ENCODE measurements around the gene CCBE1.

CCBE1 gene

DNA sequence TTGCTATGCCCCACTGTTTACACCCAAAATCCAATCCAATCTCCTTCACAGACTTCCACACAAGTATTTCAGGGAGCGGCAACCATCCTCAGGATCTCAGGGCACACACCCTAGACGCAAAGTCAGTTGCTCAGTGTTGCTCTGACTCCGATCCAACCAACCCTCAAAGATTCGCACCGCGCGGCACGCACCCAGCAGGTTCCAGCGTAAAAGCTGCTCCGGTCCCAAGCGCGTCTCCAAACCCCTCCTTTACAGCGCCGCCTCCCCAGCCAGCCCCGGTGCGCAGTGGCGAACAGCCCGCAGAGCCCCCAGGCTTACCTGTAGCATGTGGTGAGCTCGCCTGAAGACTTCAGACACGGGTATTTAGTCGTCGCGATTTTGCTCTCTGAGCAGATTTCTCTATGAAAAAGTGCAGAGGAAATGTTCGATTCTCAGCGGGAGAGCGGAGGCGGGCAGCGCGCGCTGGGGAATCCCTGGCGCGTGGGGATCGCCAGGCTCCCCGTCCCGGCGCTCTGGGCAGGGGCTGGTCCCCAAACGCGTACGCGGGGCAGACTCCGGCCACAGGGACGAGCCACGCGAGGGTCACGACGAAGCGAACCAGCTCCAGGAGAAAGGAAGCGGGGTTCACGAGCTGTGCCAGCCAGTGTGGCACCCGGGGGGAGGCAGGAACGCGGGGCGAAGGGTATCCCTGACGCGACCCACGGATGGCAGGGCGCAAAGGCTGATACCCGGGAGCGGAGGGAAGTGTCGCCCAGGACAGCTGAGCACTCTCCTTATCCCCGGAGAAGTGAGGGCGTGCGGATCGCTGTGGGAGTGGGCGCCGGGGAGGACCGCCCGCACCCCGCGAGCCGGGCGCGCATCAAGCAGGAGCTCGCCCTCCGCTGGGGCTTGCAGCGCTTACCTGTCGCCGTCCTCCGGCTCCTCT is 650 bp downstream of the CCBE1 start:
- TF ChIP-seq, protein P1, sequence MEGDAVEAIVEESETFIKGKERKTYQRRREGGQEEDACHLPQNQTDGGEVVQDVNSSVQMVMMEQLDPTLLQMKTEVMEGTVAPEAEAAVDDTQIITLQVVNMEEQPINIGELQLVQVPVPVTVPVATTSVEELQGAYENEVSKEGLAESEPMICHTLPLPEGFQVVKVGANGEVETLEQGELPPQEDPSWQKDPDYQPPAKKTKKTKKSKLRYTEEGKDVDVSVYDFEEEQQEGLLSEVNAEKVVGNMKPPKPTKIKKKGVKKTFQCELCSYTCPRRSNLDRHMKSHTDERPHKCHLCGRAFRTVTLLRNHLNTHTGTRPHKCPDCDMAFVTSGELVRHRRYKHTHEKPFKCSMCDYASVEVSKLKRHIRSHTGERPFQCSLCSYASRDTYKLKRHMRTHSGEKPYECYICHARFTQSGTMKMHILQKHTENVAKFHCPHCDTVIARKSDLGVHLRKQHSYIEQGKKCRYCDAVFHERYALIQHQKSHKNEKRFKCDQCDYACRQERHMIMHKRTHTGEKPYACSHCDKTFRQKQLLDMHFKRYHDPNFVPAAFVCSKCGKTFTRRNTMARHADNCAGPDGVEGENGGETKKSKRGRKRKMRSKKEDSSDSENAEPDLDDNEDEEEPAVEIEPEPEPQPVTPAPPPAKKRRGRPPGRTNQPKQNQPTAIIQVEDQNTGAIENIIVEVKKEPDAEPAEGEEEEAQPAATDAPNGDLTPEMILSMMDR (IDR thresholded peaks at IDR 0.05; ENCODE audit: insufficient read depth, low read depth, low read length, missing control alignments): no peak
- no peak overlapping the region for H3K4me3 ChIP-seq (ENCODE audit: low read depth, low read length)
- no peak for DNase-seq (ENCODE audit: low read depth)

DNA sequence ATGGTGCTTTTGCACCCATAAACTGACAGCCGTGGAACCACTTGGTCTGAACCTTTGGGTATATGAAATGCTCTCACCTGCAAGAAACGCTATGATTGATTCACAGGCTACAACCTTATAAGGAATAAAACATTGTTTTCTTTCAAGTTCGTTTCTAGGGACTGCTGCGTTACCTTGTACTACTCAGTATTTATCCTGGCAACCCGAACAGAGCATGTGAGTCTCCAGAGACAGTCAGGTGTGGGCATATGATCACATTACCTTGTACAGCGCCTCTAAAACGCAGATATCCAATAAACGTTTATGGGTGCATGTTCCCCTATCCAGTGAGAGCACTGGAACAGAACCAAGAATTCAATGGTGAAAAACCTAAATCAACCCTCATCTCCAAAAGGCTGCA is 1.7 kb downstream of the CCBE1 start:
- TF ChIP-seq, protein P1 (IDR thresholded peaks at IDR 0.05; ENCODE audit: insufficient read depth, low read depth, low read length, missing control alignments): no peak
- H3K4me3 ChIP-seq (ENCODE audit: low read depth, low read length): no peak overlapping the region
- DNase-seq (ENCODE audit: low read depth): no peak

DNA sequence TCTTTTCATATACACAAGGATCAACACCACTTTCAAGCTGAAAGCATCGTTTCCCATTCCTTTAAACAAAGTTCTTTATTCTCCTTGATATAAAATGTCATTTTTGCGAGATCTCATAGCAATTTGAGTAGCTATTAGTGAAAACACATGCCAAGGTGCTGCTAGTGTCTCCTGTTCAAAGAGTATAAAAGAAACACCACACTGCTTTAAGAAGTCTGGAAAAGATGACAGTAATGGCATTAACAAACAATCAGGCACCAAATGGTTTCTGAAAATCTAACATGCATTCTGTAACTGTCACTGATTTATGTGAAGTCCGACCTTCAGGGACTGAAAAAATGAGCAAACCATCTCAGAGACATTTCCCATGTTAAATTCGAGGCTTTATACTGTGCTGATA is 2.4 kb downstream of the CCBE1 start:
- TF ChIP-seq, protein P1 (IDR thresholded peaks at IDR 0.05; ENCODE audit: insufficient read depth, low read depth, low read length, missing control alignments): no peak
- no peak overlapping the region for H3K4me3 ChIP-seq (ENCODE audit: low read depth, low read length)

DNA sequence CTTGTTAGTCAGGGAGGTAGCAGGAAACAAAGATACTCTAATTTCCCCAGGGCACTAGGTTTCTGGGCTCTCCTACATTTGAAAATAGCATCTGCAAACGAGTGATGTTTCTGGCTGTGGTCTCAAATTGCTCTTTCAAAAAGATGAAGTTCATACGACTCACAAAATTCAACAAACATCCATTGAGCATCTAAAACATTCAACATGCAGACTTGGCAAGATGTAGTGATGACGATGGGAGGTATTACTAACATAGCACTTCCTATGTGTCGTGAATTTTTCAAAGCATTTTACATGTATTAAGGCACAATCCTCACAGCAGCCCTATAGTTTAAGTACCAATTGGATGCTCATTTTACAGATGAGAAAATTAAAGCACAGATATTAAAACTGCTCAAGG is 5.2 kb downstream of the CCBE1 start:
- DNase-seq (ENCODE audit: low read depth): no peak
- TF ChIP-seq, protein P1 (IDR thresholded peaks at IDR 0.05; ENCODE audit: insufficient read depth, low read depth, low read length, missing control alignments): no peak
- H3K4me3 ChIP-seq (ENCODE audit: low read depth, low read length): no peak overlapping the region

More for the DNA sequence above, 2.4 kb downstream of the CCBE1 start:
- DNase-seq (ENCODE audit: low read depth): no peak

DNA sequence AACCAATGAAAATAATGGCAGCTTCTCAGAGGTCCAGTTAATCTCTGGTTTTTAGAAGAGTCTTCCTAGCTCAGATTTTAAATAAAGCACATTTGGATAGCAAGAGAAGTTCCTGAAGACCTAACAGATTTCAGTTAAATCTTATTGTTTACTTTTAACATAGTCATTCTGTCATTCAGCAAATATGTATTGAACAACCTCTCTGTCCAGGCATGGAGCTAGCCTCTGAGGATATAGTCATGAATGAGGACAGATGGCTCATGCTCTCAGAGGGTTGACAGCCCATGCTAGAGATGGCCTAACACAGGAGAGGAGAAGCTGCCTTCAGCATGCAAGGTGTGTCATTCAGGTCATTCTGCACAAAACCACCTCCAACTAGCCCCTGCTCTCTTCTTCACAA is 6.2 kb downstream of the CCBE1 start:
- no peak overlapping the region for H3K4me3 ChIP-seq (ENCODE audit: low read depth, low read length)
- TF ChIP-seq, protein P1 (IDR thresholded peaks at IDR 0.05; ENCODE audit: insufficient read depth, low read depth, low read length, missing control alignments): no peak
- DNase-seq (ENCODE audit: low read depth): no peak

DNA sequence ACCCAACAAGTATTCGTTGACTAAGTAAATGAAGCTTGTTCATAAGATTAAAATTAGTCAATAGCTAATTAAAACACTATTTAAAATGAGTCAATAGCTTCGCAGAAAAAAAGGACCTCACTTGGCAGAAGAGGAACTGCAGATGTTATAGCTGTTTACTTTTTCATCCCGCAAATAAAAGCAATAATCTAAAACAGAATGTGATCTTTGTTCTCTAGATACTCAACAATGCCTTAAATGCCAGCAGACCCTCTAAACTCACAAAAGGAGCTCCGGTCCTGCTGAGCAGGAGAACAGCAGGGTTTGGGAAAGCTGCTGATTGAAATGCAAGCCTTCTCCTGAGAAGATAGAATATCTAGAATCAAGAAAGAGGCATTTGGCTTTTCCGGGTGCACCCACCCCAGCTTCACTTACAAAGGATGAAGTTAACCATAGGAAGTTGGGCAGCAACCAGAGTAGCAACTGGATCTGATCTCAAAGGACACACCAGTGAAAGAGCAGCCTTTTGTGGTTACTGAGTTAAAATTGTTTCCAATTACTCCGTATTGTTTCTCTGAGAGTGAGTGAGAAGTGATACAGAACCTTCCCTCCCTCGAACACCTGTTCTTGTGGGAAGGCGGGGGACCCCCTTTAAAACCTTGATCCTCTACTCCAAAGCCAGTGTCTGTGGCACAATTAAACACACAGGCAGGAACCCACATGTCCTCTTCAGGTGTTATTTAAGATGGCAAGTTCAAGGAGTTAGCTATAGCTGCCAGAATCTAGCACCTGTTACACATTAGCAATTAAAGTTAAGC is 6.8 kb downstream of the CCBE1 start:
- DNase-seq (ENCODE audit: low read depth): no peak
- no peak overlapping the region for H3K4me3 ChIP-seq (ENCODE audit: low read depth, low read length)
- TF ChIP-seq, protein P1 (IDR thresholded peaks at IDR 0.05; ENCODE audit: insufficient read depth, low read depth, low read length, missing control alignments): no peak

Data from GM12865 (cell line).